ENCODE measurements around the gene LRCH4.

Gene LRCH4

DNA sequence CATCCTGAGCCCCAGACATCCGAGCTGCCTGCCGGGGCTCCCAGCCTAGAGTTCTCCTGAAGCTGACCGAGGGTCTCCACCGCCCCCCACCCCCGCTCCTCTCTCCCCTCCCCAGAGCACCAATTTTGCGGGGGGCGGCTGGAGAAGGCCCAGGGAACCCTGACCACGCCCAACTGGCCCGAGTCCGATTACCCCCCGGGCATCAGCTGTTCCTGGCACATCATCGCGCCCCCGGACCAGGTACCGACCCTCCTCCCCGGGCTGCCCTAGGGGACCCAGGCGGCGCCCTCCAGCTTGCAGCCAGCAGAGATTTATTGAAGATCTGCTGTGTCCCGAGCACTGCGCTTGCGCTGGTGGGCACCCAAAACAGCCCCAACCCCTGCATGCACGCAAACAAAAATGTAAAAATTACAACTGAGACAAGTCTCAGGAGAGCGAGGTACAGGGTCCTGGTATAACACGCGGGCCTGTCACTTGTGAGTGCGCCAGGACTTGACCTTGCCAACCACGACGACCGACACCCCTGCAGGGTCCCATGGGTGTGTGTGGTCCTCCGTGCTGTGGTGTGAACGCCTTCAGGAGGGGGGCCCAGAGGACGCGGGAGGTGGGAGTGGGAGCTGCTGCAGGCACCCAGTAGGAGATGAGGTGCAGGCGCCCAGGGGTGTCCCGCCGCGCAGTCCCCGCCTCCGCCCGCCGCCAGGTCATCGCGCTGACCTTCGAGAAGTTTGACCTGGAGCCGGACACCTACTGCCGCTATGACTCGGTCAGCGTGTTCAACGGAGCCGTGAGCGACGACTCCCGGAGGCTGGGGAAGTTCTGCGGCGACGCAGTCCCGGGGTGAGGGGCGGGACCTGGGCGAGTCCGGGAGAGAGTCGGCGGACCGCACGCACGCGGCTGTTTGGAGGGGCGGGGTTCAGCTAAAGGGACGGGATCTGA is 19.3 kb upstream of the LRCH4 start:
- DNase-seq (ENCODE audit: low read depth, low spot score), result no peak

DNA sequence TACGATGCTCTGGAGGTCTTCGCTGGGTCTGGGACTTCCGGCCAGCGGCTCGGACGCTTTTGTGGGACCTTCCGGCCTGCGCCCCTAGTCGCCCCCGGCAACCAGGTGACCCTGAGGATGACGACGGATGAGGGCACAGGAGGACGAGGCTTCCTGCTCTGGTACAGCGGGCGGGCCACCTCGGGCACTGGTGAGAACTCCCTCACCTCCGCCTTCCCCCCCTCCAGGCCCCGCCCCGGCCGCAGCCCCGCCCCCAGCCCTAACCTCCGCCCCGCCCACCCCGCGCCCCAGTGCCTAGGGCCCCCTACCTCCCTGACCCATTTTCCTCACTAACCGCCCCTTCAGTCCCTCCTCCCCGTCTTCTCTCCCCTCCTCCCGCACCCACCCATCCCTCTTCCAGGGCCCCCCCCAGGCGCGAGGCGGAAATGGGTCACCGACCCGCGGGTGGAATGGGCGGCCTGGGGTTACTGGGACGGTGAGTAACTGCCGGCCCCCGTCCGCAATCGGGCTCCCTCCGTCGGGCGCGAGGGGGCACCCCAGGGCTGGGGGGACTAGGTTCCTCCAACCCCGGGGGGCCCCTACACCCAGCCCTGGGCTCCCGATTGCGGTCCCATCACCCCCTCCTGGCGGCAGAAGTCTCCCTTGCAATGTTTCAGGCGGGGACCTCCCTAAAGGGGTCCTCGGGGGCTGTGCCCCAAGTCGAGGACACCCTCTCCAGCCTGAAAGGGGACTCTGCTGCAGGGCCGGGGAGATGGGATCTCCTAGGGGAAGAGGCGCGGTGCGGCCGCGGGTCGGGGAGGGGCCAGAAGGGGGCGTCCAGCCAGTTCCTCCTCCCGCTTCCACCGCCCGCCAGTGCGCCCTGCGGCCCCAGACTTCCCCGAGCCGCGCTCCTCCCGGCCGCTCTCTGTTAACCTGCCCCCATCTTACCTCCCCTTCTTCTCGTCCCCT is 18.4 kb upstream of the LRCH4 start:
- peak; percentile 32 for DNase-seq (ENCODE audit: low read depth, low spot score)

DNA sequence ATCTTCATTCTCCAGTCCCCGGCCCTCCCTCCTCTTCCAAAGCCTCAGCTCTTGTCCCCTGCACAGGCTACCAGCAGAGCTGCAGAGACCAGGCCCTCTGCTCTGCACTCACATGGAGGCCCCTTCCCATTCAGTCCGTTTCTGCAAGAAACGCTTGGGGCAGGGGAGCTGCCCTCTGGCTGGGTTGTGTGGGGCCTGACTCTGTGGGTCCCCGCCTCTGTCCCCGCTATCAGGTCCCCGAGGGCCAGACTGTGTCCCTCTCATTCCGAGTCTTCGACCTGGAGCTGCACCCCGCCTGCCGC is 17.7 kb upstream of the LRCH4 start:
- DNase-seq (ENCODE audit: low read depth, low spot score), result no peak

DNA sequence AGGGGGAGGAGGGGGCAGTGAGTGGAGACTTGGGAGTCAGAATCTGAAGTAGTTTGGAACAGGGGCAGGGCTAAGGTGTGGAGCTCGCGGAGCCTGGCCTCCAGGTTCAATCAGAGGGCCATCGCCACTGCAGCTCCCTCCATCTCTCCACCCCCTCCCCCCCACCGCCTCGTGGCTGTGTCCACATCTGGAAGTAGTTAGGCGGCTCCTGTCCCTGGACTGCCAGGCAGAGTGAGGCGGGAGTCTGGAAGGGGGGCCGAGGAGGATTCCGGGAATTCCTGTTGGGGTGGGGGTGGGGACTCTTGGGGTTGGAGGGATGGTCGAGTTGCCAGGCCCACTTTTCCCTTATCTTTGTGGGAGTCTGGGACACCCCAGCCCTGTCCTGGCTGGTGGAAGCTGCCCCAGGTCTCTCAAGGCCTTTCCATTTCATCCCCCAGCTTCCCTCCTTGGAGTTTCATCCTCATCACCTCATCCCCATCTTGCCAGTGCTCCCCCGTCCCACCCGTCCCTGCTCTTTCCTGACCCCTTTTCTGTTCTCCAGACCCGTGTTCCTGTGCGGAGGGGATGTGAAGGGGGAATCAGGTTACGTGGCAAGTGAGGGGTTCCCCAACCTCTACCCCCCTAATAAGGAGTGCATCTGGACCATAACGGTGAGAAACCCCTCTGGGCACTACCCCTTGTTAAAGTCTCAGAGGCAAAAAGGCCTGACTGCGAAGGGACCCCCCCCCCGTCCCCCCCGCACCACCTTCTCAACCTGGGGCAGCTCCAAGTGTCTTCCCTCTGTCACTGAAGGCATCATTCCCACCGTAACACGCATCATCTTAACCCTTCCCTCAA is 17.2 kb upstream of the LRCH4 start:
- DNase-seq (ENCODE audit: low read depth, low spot score), result no peak

DNA sequence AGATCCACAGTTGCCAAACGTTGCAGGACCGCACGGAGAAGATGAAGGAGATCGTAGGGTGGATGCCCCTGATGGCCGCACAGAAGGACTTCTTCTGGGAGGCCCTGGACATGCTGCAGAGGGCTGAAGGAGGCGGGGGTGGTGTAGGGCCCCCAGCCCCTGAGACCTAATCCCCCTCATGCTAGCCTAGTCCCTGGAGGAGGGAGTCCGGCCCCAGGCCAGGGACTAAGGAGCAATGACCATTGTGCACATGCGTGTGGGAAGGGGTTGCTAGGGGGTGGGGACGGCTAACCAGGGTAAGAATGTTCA is 14.8 kb upstream of the LRCH4 start:
- DNase-seq (ENCODE audit: low read depth, low spot score), result no peak

DNA sequence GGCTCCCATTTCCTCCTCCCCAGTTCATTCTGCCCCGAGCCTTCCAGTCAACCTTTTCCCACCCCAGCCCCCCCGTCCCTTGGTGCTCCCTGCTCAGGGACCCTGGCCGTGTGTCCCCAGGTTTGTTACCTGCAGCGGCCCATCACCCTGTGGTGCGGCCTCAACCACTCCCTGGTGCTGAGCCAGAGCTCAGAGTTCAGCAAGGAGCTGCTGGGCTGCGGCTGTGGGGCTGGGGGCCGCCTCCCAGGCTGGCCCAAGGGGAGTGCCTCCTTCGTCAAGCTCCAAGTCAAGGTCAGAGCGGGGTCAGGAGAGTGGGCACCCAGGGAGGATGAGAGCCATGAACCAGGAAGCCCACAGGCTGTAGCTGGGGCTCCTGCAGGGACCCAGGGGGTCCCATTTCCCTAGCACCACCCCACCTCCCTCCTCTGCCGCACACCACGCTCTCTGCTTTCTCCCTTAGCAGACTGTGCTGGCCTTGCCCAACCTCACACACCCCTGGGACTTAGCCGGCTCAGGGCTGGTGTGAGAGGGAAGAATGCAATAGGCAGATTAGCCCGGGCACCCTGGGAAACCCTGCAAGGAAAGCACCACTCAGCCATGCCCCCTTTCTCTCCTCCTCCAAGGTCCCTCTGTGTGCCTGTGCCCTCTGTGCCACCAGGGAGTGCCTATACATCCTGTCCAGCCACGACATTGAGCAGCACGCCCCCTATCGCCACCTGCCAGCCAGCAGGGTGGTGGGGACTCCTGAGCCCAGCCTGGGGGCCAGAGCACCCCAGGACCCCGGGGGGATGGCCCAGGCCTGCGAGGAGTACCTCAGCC is 14.2 kb upstream of the LRCH4 start:
- no peak for DNase-seq (ENCODE audit: low read depth, low spot score)

DNA sequence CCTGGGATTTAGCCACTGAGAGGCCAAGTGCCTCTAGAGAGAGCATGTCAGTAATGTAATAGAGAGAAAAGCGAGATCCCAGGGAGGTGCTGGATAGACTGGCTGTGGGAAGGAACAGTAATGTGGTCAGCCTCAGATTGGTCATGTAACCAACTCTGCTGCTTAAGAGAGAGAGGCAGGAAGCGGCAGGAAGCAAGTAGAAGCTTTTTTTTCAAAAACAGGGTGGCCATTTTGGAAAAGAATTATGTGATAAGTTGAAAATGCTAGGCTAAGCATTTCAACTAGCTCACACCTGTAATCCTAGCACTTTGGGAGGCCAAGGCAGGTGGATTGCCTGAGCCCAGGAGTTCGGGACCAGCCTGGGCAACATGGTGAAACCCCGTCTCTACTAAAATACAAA is 12.5 kb upstream of the LRCH4 start:
- DNase-seq (ENCODE audit: low read depth, low spot score), result no peak

DNA sequence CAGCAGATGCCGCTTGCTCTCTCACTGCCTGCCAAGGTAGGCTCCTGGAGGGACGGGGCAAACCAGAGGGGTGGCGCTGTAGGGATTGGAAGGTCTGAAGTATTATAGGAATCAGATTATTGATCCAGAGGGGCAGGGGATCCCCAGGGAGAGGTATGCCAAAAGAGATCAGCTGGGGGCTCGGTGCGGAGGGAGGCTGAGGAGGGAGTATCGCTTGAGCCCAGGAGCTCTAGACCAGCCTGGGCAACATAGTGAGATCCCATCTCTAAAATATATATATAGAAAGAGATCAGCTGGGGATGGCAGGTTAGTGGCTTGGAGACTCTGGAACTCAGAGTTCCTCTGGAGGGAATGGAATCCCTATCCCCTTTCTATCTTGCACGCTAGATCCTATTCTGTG is 9.3 kb upstream of the LRCH4 start:
- no peak for DNase-seq (ENCODE audit: low read depth, low spot score)

DNA sequence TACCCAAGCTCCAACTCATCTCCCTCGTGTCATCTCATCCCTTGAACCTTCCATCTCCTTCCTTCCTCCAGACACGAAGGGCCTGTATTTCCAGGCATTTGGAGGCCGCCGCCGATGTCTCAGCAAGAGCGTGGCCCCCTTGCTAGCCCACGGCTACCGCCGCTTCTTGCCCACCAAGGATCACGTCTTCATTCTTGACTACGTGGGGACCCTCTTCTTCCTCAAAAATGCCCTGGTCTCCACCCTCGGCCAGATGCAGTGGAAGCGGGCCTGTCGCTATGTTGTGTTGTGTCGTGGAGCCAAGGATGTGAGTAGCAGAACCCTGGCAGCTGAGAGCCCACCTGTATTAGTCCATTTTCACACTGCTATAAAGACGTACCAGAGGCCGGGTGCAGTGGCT is 5.7 kb upstream of the LRCH4 start:
- no peak for DNase-seq (ENCODE audit: low read depth, low spot score)

DNA sequence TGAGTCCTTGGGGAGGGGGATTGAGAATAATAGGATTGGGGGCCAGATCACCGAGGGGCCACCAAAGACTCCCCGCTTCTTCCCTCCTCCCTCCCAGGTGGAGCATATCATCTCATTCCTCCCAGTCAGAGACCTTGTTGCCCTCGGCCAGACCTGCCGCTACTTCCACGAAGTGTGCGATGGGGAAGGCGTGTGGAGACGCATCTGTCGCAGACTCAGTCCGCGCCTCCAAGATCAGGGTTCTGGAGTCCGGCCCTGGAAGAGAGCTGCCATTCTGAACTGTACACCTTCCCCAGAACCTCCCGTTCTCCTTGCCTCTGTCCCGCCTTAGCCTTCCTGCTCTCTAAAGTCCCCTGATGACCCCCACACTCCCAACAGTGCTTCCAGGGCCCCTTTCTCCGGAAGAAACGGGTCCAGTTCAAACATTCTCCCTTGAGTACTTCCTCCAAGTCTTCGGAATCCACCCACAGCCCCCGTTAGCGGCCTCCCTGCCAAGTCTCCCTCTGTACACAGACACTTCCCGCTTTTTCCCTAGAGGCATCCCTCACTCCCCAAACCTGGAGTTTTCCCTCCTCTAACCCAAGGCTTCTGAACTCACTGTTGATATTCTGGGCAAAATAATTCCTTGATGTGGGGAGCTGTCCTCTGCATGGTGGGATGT is 4.3 kb upstream of the LRCH4 start:
- no peak for DNase-seq (ENCODE audit: low read depth, low spot score)

DNA sequence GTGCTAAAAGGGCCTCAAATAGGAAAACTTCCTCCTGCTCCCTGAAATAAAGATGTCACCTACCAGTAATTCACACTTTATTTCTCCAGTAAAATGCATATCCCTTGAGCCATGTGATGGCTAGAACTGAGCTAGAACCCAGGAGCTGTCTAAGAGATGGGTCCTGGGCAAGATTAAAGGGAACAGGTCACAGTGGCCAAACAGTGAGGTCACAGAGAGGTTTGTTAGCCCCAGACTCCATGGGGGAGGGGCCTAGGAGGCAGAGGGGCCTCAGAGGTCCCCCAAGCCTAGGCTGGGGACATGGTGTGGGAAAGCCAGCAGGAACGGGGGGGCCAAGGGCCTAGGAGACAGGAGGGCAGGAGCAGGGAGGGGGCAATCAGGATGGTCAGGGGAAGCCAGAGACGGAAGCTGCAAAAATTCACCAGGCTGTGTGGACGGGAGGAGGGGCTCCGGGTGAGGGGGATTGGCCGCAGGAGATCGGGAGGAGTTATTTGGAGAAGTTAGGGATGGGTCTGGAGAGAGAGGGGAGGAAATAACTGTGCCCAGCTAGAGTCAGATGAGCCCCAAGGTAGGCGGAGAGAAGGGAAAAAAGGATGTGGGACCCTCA is 3.5 kb upstream of the LRCH4 start:
- DNase-seq (ENCODE audit: low read depth, low spot score), result no peak

DNA sequence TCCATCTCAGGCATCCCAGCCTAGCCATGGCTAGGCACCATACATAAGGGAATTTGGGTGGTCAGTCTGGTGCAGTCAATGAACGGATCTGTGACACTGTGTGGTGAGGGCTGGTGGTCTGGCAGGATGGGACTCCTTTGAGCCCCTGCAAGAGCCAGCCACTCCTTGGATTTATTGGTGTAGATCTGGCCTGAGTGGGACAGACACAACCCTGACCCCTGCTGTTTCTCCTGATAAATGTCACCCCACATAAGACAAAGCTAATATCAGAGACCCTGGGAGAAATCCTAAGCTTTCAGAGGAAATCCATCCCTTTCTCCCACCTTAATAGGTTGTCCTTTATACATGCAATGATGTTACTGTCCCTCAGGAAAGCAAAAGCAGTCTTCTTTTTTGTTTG is 2.5 kb upstream of the LRCH4 start:
- DNase-seq (ENCODE audit: low read depth, low spot score), result no peak

DNA sequence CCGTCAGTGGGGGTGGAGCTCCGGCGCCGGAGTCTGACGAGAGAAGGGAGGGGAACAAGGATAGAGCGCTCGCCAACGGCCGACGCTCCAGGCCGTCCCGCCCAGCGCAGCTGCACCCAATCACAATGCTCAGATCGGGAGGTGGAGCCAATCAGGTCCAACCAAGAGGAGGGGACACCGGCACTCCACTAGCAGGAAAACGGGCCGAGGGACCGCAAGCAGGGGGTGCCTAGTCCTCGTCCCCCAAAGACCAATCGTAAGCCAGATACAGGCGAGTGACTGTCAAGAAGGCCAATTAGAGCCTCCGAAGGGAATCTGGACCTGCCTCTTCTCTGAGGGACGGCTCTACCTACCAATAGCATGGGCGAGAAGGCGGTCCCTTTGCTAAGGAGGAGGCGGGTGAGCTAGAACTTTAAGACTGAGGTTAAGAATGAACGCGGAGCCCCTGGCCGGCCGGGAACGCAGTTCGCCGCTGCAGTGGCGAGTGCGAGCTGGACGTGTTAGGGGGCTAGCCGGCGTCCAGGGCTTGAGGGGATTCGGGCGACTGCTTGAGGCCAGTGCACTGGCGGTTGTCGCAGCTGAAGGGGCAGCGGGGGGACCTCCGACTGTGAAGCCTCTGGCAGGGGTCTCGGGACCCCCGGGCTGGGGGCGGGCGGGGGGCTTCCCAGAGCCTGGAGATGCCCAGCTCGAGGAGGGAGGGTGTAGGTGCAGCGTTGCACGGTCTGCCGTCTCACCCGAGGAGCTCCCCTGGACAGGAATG is 517 bp upstream of the LRCH4 start, which contains the start of gene FBXO24:
TSS of gene FBXO24 (plus strand) at position 63 of the 760 bp plus-strand sequence. CDS start at position 361, 298 bp downstream.
- peak; percentile 99 for DNase-seq (ENCODE audit: low read depth, low spot score)

DNA sequence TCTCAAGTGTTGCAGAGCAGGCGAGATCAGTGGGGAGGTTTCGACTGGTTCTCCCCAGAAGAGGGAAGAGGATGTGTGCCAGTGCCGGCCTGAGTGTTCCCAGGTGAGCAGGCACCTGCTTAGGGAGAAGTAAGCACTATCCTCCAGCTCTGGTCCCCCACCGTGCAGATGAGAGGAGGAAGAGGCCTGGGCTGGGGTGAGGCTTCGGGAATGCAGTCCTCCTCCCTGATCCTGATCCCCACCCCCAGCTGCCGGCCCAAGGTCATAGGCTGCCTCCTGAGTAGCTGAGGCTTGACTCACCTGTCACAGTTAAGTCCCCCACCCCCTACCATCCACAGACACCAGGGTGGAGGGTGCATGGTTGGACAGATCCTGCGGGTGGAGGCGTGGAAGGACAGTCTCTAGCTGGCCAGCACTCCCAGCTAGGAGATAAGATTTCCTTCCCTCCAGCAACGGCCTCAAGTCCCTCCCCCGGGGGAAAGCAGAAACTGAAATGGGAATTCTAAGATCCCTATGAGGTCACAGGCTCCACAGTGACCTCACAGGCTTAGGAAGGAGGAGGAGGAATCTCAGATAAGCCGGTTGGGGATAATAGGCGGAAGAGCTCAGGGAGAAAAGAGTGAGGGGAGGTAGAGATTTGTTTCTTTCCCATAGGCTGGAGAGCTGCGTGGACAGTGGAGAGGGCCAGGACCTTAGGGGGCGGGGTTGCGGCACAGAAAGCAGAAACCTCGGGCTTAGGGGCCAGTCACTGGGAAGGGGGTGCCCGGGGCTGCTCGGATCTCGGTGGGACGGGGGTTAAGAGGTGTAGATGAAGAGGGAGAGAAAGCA is 1.0 kb downstream of the LRCH4 start:
- no peak for DNase-seq (ENCODE audit: low read depth, low spot score)

DNA sequence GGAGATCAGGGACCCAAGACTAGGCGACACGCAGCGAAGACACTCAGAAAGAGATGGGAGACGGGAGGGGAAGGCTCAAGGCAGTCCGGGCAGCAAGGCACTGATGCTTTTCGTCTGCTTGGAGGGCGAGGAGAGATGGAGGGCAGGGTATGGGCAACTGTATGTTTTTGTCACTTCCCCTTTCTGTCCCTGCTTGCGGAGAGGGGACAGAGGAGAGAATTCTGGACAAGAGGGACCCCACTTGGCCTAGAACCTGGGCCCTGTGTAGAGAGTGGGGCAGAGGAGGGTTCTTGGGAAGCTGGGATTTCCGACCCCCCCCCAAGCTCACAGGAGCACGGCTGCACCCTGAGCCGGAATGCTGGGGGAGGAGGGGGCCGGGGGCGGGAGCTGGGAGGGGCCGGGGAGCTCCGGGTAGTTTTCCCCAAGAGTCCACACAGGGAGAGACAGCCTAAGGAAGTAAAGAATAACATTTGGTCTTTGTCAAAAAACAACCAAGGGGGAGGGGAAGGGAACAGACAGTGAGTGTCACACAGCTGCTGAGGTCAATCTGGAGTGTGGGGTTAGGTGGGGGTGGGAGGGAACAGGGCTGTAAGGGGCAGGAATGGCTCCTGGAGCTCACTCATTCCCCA is 1.8 kb downstream of the LRCH4 start:
- no peak for DNase-seq (ENCODE audit: low read depth, low spot score)

DNA sequence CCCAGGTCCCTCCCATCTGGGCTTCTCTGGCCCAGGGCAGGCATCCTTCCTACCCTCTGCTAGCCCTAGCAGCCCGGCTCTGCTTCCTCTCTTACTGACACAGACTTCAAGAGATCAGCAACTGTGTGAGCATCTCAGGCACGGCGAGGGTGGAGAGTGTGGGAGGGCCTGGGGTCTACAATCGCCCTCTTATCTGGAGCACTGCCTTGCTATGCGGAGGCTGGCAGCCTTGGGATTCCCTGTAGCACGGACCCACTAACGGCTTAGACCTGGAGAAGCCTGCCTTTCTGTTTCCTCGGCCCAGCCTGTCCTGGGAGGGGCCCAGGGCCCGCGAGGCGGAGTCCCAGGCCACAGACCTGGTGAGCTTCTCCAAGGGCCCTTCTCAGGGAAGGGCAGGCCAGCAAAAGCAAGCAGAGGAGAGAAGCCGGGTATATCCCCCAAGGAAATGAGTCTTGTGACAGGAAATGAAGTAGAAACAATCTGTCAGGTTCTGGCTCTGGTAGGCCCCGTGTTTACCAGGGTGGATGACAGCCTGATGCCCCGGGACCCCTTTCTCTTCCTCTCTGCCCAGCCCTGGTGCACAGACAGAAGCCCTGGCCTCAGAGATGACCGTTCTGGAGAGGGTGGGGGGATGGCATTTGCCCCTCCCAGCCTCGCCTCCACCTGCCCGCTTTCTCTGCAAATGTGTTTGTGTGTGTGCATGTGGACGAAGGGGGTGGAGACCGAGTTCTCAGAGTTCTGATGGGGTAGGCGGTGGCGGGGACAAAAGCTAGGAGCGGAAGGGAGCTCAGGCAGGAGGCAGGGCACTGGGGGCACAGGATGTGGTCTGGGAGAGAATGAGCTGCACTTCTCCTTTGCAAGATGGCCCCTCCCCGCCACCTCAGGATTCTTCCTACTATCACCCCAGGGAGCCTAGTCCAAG is 2.5 kb downstream of the LRCH4 start:
- no peak for DNase-seq (ENCODE audit: low read depth, low spot score)

DNA sequence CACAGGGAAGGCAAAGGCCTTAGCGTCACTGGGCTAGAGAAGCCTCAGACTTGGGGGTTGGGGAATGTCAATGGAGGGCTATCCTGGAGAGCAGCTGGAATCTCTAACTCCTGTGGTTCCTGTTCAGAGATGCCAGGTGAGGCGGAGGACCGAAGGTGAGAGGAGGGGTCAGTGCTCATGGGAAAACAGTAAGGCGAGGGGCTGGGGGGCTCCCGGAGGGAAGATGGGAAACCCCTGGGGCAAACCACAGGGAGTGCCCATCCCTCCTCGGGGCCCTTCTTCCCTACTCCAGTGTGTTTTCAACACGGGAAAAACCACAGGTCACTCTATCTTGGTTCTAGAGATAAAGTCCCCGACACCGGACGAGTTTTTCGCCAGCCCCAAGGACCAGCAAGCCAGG is 3.3 kb downstream of the LRCH4 start:
- no peak for DNase-seq (ENCODE audit: low read depth, low spot score)
